Mononuclear cell (primary cell): Measurements from ENCODE around the gene MORN1. TPM values are rescaled to one million over a fixed set of nuclear protein-coding genes. Genes with fewer than 3 reads are reported as not detected.

Experiments
- H3K27me3 ChIP-seq: 2 replicates; pipeline ENCODE4 v1.6.0; 2011; ENCODE audit warnings: low read length, control low read depth; ENCODE audit not compliant: insufficient read depth
- H3K4me1 ChIP-seq: 2 replicates; pipeline ENCODE4 v1.5.1; 2011; ENCODE audit warnings: mild to moderate bottlenecking, low read length, control low read depth; ENCODE audit not compliant: insufficient read depth
- H3K4me3 ChIP-seq: 2 replicates; pipeline ENCODE4 v1.5.1; 2011; ENCODE audit warnings: mild to moderate bottlenecking, low read length, moderate library complexity
- H3K9me3 ChIP-seq: 2 replicates; pipeline ENCODE4 v1.5.1; 2011; ENCODE audit warnings: low read depth, mild to moderate bottlenecking, control low read depth, low read length
- total RNA-seq: library from RNA; depleted of rRNA; stranded (reverse); fragments of >200 nt; gene quantifications from one replicate; pipeline ENCODE4 v1.2.3, GENCODE V29; 2012

The MORN1 gene
- total RNA-seq, 1 donor, result 4.2 TPM

- no peak overlapping the region for H3K4me3 ChIP-seq
- peaks cover 41% of the 10 kb centered on the region for H3K4me1 ChIP-seq
- no peaks in the 10 kb centered on the region for H3K27me3 ChIP-seq
- H3K9me3 ChIP-seq, result no peaks in the 10 kb centered on the region
Observed at GRCh38 chr1:2286923-2287322, 104.4 kb downstream of the MORN1 start.

- no peak overlapping the region for H3K4me3 ChIP-seq
- peaks cover 21% of the 10 kb centered on the region for H3K4me1 ChIP-seq
- no peaks in the 10 kb centered on the region for H3K9me3 ChIP-seq
- H3K27me3 ChIP-seq, result no peaks in the 10 kb centered on the region
Observed at GRCh38 chr1:2284932-2285331, 106.4 kb downstream of the MORN1 start.

- Histone ChIP-seq H3K9me3 (no peaks in the 10 kb centered on the region), H3K27me3 (no peaks in the 10 kb centered on the region)
Observed at GRCh38 chr1:2283991-2284895, 107.1 kb downstream of the MORN1 start.

GRCh38 chr1:2283371-2283990 lies 107.9 kb downstream of the MORN1 start:
- H3K4me1 ChIP-seq, result peaks cover 17% of the 10 kb centered on the region

More at GRCh38 chr1:2283991-2284895, 107.1 kb downstream of the MORN1 start:
- H3K4me3 ChIP-seq, result no peak overlapping the region
- peaks cover 17% of the 10 kb centered on the region for H3K4me1 ChIP-seq

GRCh38 chr1:2282556-2283270 lies 108.6 kb downstream of the MORN1 start:
- Histone ChIP-seq H3K4me1 (peaks cover 15% of the 10 kb centered on the region), H3K9me3 (no peaks in the 10 kb centered on the region), H3K27me3 (no peaks in the 10 kb centered on the region), H3K4me3 (no peak overlapping the region)

More at GRCh38 chr1:2283371-2283990, 107.9 kb downstream of the MORN1 start:
- no peak overlapping the region for H3K4me3 ChIP-seq
- no peaks in the 10 kb centered on the region for H3K9me3 ChIP-seq
- no peaks in the 10 kb centered on the region for H3K27me3 ChIP-seq

GRCh38 chr1:2279817-2280216 lies 111.5 kb downstream of the MORN1 start:
- Histone ChIP-seq H3K9me3 (no peaks in the 10 kb centered on the region), H3K4me1 (peaks cover 31% of the 10 kb centered on the region), H3K27me3 (no peaks in the 10 kb centered on the region), H3K4me3 (no peak overlapping the region)

GRCh38 chr1:2279210-2279639 lies 112.1 kb downstream of the MORN1 start:
- H3K27me3 ChIP-seq, result no peaks in the 10 kb centered on the region
- no peak overlapping the region for H3K4me3 ChIP-seq
- H3K4me1 ChIP-seq, result peaks cover 37% of the 10 kb centered on the region
- no peaks in the 10 kb centered on the region for H3K9me3 ChIP-seq

GRCh38 chr1:2278591-2279209 lies 112.7 kb downstream of the MORN1 start:
- no peak overlapping the region for H3K4me3 ChIP-seq
- no peaks in the 10 kb centered on the region for H3K9me3 ChIP-seq
- peaks cover 39% of the 10 kb centered on the region for H3K4me1 ChIP-seq
- no peaks in the 10 kb centered on the region for H3K27me3 ChIP-seq

- H3K27me3 ChIP-seq, result no peaks in the 10 kb centered on the region
- no peak overlapping the region for H3K4me3 ChIP-seq
- H3K4me1 ChIP-seq, result peaks cover 39% of the 10 kb centered on the region
- H3K9me3 ChIP-seq, result no peaks in the 10 kb centered on the region
Observed at GRCh38 chr1:2277741-2278488, 113.4 kb downstream of the MORN1 start.

GRCh38 chr1:2276803-2277580 lies 114.4 kb downstream of the MORN1 start:
- H3K4me3 ChIP-seq, result no peak overlapping the region
- no peaks in the 10 kb centered on the region for H3K9me3 ChIP-seq
- no peaks in the 10 kb centered on the region for H3K27me3 ChIP-seq
- peaks cover 43% of the 10 kb centered on the region for H3K4me1 ChIP-seq

GRCh38 chr1:2275796-2276536 lies 115.4 kb downstream of the MORN1 start:
- H3K4me3 ChIP-seq, result no peak overlapping the region
- peaks cover 51% of the 10 kb centered on the region for H3K4me1 ChIP-seq
- no peaks in the 10 kb centered on the region for H3K27me3 ChIP-seq
- no peaks in the 10 kb centered on the region for H3K9me3 ChIP-seq

- Histone ChIP-seq H3K27me3 (no peaks in the 10 kb centered on the region), H3K9me3 (no peaks in the 10 kb centered on the region), H3K4me3 (no peak overlapping the region), H3K4me1 (peaks cover 56% of the 10 kb centered on the region)
Observed at GRCh38 chr1:2274929-2275475, 116.4 kb downstream of the MORN1 start.
